COR-L47 (cell line): ENCODE measurements around the gene DOLK.

Experiments used
- DNase-seq: peaks from one replicate; lab custom pipeline; 2025; lab: John Stamatoyannopoulos, UW

The DOLK gene

DNA sequence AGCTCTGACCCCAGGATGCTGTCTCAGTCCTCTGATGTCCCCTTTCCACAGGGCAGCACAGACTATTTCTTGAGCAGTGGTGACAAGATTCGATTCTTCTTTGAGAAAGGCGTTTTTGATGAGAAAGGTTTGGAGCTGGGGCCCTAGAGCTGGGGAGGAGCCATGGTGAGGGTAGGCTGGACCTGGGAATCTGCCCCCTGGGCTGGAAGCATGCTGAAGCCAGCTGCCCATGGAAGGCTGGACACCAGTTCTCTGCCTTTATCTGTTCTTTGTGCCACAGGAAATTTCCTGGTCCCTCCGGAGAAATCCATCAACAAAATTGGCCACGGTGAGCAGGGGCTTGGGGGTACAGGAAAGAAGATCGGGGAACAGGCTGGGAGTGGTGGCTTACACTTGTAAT lies 13.7 kb downstream of the DOLK start:
- no peak for DNase-seq

DNA sequence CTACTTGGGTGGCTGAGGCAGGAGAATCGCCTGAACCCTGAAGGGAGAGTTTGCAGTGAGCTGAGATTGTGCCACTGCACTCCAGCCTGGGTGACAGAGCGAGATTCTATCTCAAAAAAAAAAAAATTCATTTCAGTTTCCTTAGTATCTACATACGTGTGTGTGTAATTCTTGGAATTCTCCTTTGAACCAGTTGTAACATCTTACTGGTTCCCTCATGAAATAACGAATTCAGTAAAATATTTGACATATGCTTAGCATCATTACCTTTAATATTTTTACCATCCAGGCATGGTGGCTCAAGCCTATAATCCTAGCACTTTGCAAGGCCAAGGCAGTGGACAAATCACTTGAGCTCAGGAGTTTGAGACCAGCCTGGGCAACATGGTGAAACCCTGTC lies 17.8 kb downstream of the DOLK start:
- no peak for DNase-seq

DNA sequence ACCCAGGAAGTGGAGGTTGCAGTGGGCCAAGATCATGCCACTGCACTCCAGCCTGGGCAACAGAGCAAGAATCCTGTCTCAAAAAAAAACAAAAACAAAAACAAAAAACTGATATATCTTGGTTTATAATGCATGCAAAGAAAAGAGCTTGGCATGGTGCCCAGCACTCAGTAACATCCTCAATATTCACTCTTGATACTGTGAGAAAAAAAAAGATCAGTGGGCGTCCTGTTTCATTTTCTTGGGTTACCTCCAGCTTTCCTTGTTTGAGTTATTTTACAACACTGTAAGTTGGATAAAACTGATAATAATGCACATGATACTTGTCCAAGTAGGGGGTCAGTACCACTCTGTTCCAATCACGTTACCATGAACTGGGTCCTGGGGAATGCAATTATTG lies 18.8 kb downstream of the DOLK start:
- DNase-seq = no peak

DNA sequence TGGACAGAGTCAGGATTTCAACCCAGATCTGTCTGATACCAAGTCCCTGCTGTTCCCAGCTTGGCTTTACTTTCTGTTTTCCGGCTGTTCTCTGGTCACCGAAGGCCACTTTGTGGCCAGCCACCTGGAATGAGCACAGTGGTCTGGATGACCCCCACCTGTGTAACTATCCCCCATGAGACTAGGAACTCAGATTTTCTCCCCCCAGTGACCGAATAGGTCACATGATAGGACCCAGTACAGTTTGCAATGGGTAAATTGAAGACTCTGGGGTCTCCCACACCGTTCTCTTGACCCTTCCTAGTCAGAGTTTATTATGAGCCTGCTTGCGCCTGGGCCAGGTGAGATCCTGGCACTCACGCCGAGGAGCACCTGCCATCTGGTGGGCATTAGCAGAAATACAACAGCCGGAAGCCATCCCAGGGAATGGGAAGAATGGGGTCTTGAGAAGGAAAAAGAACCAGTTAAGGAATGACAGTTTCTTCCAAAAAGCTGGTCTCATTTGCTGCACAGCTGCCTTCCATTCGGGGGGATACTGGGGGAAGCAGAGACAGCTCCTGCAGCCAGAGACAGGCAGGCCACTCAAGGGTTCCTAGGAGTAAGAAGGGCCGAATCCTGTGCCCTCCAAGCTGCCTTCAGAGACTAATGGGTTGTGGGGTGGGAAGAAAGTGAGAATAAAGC lies 19.5 kb downstream of the DOLK start:
- DNase-seq = peak; percentile 39

DNA sequence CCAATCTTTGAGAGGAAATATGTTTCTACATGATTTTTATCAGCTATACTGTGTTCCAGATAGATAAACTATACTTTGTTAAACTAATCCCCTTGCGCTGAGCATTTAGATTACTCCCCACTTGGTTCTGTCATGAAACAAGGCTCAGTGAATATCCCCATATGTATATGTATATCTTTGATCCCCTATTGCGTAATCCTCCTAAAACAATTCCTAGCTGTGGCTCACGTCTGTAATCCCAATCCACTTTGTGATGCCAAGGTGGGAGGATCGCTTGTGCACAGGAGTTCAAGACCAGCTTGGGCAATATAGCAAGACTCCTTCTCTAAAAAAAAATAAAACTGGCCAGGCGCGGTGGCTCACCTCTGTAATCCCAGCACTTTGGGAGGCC lies 23.9 kb downstream of the DOLK start:
- DNase-seq = no peak

DNA sequence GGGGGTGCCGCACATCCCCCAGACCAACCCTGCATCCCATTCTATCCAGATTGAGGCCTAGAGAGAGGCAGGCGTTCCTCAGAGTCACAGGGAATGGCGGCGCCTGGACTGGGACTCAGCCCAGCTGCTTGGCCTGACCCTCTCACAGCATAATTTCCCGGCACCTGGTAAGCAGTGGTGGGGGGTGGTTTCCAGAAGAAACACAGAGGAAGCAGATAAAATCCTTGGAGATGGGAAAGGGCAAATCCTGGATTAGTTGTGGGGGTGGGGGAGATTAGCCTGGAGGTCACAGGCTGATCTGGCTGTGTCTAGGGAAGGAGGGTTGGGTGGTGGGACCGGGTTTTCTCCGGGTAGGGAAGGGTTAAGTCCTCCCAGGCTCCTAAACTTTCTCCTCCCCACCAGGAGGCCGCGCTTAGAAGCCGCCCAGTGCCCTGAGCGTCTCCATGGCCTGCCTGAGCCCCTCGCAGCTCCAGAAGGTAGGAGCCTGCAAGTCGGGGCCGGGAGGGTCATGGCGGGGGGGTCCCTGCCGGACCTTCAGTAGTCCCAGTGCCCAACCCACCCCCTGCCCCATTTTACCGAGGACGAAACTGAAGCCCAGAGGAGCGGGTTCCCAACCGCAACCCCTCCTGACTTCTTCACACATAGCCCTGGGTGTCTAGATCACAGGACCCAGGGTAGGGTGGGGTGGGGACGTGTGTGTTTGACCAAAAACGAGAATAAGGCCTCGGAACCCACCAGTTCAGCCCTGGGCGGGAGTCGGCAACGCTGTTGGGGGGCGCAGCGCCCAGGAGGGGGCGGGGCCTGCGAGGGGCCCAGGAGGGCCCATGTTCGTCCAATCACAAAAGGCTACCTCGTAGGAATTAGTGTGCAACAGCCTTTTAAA lies 25.3 kb downstream of the DOLK start:
- no peak for DNase-seq

DNA sequence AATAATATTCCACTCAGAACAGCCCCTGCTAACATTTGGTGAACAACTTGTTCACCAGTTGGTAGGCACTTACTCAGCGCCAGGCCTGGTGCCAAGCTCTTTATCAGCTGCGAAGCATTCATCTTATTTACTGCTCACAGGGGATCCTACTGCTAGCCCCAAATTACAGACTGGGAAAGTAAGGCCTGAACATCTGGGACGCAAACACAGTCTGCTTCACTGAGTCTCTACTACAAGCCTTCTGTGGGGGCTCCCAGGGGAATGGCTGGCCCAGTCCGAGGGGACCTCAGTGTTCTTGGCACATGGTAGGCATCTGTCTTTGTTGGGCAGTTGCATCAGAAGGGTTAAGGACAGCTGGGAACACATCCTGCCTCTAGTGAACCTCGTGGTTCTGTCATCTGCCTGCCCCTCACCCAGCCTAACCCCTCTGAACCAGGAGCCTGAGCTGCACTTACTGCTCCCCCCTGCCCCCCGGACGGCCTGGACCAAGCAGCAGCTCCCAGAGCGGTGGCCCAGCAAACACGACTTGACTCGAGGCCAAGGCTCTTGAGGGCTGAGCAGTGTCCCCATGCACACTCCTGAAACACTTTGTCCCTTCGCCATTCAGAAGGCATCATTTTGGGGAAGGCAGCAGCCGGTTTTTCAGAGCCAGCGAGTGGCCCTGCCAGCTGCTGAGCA lies 26.9 kb downstream of the DOLK start, which contains the start of gene PHYHD1:
TSS of gene PHYHD1 (plus strand) at position 602 of the 678 bp plus-strand sequence. CDS start 1,342 bp downstream, outside the sequence.
- no peak for DNase-seq

DNA sequence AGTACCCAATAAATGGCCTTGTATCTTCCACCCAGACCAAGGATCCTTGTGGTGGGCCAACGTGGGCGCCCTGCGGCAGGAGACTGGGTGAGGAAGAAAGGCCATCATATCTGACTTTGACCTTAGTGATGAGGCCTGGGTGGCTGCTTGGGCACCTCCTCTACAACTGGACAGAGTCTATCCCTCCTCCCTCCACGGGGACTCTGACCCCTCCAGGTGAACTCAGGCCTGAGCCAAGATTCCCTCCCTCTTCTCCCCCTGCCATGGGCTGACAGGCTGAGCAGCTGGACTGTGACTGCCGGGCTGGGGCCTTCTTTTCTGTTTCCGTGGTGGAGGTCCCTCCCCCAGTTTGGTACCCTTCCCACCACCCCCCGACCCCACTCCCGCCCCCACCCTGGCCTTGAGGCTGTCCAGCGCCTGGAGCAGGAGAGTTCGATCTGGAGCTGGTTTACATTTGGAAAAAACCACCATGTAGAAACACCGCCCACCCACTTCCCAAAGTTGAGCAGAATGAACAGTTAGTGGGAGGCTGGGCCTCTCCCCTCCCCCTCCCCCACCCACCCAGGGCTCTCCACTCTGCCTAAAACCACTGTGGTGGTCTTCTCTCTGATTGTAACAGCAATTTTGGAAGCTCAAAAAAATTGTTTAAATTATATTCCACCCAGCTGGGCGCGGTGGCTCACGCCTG lies 27.9 kb downstream of the DOLK start:
- no peak for DNase-seq

DNA sequence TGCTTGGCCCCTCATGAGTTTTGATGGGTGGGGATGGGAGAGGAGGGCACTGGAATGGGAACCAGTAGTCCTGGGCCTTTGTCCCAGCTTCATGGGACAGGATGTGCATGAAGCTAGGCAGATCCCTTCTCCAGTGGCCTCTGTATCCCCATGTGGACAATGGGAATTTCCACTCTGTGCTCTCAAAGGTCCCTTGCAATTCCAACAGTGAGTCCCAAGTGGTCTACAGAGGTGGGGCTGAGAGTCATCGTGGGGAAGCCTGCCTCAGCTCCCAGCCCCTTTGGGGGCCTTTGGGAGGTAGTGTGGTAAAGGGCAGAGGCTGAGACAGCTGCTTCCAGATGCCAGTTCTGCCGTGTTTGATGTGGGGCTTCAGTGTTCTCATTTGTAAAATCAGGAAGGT lies 28.5 kb downstream of the DOLK start:
- no peak for DNase-seq

DNA sequence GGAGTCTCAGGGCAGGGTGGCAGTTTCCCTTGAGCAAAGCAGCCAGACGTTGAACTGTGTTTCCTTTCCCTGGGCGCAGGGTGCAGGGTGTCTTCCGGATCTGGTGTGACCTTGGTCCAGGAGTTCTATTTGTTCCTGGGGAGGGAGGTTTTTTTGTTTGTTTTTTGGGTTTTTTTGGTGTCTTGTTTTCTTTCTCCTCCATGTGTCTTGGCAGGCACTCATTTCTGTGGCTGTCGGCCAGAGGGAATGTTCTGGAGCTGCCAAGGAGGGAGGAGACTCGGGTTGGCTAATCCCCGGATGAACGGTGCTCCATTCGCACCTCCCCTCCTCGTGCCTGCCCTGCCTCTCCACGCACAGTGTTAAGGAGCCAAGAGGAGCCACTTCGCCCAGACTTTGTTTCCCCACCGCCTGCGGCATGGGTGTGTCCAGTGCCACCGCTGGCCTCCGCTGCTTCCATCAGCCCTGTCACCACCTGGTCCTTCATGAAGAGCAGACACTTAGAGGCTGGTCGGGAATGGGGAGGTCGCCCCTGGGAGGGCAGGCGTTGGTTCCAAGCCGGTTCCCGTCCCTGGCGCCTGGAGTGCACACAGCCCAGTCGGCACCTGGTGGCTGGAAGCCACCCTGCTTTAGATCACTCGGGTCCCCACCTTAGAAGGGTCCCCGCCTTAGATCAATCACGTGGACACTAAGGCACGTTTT lies 30.1 kb downstream of the DOLK start:
- no peak for DNase-seq

DNA sequence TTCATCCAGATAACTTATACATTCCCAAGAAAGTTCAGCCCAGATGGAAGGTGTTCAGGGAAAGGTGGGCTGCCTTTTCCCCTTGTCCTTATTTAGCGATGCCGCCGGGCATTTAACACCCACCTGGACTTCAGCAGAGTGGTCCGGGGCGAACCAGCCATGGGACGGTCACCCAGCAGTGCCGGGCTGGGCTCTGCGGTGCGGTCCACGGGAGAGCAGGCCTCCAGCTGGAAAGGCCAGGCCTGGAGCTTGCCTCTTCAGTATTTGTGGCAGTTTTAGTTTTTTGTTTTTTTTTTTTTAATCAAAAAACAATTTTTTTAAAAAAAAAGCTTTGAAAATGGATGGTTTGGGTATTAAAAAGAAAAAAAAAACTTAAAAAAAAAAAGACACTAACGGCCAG lies 30.7 kb downstream of the DOLK start:
- DNase-seq = no peak

DNA sequence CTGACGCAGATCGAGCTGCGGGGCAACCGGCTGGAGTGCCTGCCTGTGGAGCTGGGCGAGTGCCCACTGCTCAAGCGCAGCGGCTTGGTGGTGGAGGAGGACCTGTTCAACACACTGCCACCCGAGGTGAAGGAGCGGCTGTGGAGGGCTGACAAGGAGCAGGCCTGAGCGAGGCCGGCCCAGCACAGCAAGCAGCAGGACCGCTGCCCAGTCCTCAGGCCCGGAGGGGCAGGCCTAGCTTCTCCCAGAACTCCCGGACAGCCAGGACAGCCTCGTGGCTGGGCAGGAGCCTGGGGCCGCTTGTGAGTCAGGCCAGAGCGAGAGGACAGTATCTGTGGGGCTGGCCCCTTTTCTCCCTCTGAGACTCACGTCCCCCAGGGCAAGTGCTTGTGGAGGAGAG lies 31.2 kb downstream of the DOLK start:
- DNase-seq = no peak

DNA sequence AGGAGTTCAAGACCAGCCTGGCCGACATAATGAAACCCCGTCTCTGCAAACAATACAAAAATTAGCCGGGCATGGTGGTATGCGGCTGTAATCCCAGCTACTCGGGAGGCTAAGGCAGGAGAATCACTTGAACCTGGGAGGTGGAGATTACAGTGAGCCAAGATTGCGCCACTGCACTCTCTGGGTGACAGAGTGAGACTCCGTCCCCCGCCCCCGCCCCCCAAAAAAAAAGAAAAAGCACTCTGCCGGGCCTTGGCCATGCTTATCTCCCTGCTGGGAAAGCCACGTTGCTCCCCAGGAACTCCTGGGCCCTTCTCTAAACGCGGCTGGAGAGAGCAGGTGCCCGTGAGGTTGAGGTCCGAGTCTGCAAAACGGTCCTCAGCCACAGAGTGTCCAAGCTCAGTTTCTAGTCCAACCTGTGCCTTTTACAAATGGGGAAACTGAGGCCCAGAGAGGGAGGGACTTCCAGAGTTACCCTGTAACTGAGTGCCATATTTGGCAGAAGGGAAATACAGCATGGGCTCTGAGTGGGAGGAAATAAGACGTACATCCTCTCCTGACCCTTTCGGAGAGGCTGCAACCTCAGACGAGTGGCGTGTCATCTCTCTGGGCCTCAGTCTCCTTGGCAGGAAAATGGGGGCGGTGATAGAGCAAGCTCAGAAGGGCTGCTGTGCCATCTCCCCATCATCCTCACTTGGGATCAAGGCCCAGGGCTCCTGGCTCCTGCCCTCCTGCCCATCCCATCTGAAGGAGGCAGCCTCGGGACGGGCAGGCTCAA lies 33.2 kb downstream of the DOLK start:
- DNase-seq = no peak

DNA sequence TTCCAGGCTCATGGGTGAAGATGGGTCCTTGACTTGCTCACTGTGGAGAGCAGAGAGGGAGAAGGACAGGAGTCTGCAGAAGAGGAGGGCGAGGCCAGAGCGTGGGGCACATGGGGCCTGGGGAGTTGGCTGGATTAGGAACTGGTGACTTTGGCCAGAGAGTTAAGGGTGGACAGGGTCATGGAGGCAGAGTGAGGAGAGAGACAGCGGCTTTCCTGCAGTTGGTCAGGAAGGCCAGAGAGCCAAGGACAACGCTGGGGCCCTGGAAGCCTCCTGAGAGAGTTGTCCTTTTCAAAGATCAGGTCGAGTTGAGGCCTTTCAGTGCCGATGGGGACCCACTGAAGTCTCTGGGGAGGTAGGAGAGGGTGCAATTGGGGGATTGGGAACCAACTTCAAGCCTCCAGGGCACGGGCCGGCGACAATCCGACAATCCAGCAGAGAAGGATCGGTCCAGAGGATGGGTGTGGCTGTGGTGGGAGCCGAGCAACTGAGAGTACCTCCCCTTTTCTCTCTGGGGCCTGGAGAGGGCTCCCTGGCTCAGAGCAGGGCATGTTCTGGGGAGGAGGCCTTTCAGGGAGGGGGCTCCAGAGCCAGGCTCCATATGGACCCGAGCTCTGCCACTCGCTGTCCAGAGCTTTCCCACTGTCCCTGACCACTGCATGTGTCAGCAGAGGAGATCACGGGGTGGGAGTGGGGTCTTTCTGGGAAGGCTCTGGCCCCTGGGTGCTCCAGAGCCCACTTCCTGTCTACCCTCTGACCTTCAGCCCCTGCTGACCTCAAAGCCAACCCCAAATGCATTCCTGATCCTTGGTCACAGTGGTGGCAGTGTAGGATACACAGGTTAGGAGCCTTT lies 34.1 kb downstream of the DOLK start:
- DNase-seq = no peak

DNA sequence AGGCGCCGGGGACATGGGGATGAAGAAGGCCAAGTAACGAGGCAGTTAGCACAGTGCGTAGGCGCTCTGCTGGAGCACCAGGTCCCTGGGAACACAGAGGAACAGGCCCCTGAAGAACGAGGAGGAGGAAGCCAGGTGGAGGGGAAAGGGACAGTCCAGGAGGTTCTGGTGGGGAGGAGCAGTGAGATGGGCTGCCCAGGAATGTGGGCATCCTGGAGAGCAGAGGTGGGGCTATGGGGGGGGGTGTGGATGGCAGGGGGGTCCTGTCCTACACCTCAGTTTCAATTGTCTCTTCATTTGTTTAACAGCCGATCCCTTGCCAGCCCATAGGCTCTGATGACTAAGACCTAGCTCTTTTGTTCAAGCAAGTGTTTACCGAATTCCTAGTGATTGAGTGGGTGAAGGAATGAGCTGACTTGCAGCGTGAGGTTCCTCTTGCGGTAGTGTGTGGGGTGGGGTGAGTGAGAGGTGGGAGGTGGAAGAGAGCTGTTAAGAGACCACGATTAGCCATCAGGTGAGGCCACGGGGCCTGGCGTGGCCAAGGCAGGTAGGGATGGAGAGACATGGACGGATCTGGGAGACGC lies 35.0 kb downstream of the DOLK start:
- DNase-seq = no peak

DNA sequence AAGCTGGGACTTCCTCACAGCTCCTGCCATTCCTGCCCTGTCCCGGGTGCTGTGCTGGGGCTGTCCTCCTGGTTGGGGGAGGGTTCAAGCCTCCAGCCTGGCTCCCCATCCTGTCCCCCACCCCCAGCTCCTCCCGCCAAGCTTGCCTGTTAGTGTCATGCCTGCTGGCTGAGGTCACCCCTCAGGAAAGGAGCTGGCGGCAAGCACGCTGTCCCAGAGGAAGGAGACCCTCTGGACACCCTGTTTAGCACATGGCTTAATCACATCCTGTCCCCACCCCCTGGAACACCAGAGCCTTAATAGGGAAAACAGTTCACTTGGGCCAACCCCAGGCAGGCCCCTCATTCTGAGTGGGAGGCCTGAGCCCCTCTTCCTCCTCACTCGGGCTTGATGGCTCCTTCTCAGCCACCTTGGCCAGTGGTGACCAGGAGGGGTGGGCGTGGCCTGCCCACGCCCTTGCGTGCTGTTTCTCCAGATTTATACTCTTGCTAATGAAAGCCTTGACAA lies 35.8 kb downstream of the DOLK start:
- DNase-seq = no peak

DNA sequence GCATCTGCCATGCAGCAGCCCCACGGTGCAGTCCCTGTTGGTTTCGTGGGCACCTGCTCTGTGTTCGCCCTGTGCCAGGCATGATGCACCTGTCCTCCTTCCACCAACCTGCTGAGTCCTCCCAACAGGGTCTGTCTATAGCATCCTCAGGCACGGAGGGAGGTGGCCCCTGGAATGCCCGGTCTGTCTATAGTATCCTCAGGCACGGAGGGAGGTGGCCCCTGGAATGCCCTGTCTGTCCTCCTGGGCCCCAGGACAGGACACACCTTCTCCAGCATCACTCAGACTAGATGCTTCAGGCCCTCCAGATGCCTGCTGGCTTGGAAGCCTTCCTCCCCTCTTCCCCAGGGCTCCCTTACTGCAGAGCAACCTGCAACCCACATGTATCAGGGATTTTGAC lies 36.5 kb downstream of the DOLK start:
- DNase-seq = no peak

DNA sequence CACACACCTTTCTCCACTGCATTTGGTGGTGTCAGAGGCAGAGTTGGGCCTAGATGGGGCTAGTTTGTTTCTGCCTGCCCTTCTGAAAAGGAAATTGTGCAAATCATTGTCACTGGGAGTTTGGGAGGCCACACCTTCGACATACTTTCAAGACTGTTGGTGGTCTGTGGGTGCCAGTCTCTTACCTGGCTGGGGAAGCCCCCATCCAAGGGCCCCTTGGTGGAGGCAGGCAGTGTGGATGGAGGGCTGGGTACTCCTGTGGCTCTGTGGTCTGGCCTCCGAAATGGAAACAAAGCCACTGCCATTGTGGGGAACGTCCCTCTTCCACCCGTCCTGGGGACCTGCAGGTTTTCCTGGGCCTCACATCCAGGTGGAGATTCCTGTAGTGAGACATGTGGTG lies 37.5 kb downstream of the DOLK start:
- no peak for DNase-seq

DNA sequence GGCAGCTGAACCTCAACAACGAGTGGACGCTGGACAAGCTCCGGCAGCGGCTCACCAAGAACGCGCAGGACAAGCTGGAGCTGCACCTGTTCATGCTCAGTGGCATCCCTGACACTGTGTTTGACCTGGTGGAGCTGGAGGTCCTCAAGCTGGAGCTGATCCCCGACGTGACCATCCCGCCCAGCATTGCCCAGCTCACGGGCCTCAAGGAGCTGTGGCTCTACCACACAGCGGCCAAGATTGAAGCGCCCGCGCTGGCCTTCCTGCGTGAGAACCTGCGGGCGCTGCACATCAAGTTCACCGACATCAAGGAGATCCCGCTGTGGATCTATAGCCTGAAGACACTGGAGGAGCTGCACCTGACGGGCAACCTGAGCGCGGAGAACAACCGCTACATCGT lies 39.0 kb downstream of the DOLK start:
- no peak for DNase-seq
